Measurements from ENCODE around the gene SHH. TPM values are rescaled to one million over a fixed set of nuclear protein-coding genes. Genes with fewer than 3 reads are reported as not detected.
"Not testable (repeated sequence)": the region's sequence is repeated elsewhere in the genome, so short reads cannot be mapped to it uniquely, and the experiment has no call there.

SHH gene
- total RNA-seq, 2 donors from 2014 or later: 0.32 to 1.2 TPM

GRCh38 chr7:155842496-155843265, 30.4 kb upstream of the SHH start:
- WGBS: 86% methylated on average over 21 of the region's 21 CpGs
- Histone ChIP-seq H3K4me1 (replicated peaks) (no peaks in the 10 kb centered on the region), H3K36me3 (no peaks in the 10 kb centered on the region), H3K27me3 (replicated peaks; ENCODE audit: insufficient read depth) (peaks cover 2% of the 10 kb centered on the region), H3K4me3 (no peak overlapping the region), H3K9me3 (no peaks in the 10 kb centered on the region), H3K27ac (no peak overlapping the region)
- no peak for DNase-seq (ENCODE audit: low spot score)
- TF ChIP-seq CTCF (IDR thresholded peaks at IDR 0.05) (no peak), POLR2A (IDR thresholded peaks at IDR 0.05) (no peak), POLR2AphosphoS5 (IDR thresholded peaks at IDR 0.05) (no peak)
- intact Hi-C loops (cut with DNase I): no loop called here

GRCh38 chr7:155840909-155841308, 28.6 kb upstream of the SHH start:
- Histone ChIP-seq H3K4me1 (replicated peaks) (no peaks in the 10 kb centered on the region), H3K36me3 (no peaks in the 10 kb centered on the region), H3K4me3 (no peak overlapping the region), H3K27ac (no peak overlapping the region), H3K9me3 (no peaks in the 10 kb centered on the region), H3K27me3 (replicated peaks; ENCODE audit: insufficient read depth) (peaks cover 2% of the 10 kb centered on the region)
- TF ChIP-seq POLR2A (IDR thresholded peaks at IDR 0.05) (no peak), CTCF (IDR thresholded peaks at IDR 0.05) (no peak), POLR2AphosphoS5 (IDR thresholded peaks at IDR 0.05) (no peak)
- intact Hi-C loops (cut with DNase I): no loop called here
- 82% methylated on average over 8 of the region's 8 CpGs for WGBS
- DNase-seq (ENCODE audit: low spot score): no peak

GRCh38 chr7:155840262-155840885, 28.1 kb upstream of the SHH start:
- intact Hi-C loops (cut with DNase I): no loop called here
- TF ChIP-seq CTCF (IDR thresholded peaks at IDR 0.05) (no peak), POLR2AphosphoS5 (IDR thresholded peaks at IDR 0.05) (no peak)
- H3K9me3 ChIP-seq: no peaks in the 10 kb centered on the region
- no peak overlapping the region for H3K27ac ChIP-seq
- no peak for DNase-seq (ENCODE audit: low spot score)
- no peak overlapping the region for H3K4me3 ChIP-seq
- WGBS: 79% methylated on average over 21 of the region's 21 CpGs
- no peaks in the 10 kb centered on the region for H3K36me3 ChIP-seq
- H3K4me1 ChIP-seq (replicated peaks): no peaks in the 10 kb centered on the region
- H3K27me3 ChIP-seq (replicated peaks; ENCODE audit: insufficient read depth): peaks cover 2% of the 10 kb centered on the region

GRCh38 chr7:155839461-155839860, 27.2 kb upstream of the SHH start:
- H3K27me3 ChIP-seq (replicated peaks; ENCODE audit: insufficient read depth): peaks cover 2% of the 10 kb centered on the region
- no peak overlapping the region for H3K4me3 ChIP-seq
- H3K36me3 ChIP-seq: no peaks in the 10 kb centered on the region
- no peaks in the 10 kb centered on the region for H3K9me3 ChIP-seq
- WGBS: 67% methylated on average over 8 of the region's 8 CpGs
- H3K4me1 ChIP-seq (replicated peaks): no peaks in the 10 kb centered on the region
- TF ChIP-seq CTCF (IDR thresholded peaks at IDR 0.05) (no peak), POLR2A (IDR thresholded peaks at IDR 0.05) (no peak), POLR2AphosphoS5 (IDR thresholded peaks at IDR 0.05) (no peak)
- no peak for DNase-seq (ENCODE audit: low spot score)
- no peak overlapping the region for H3K27ac ChIP-seq
- intact Hi-C loops (cut with DNase I): no loop called here

GRCh38 chr7:155838312-155838711, 26.0 kb upstream of the SHH start:
- H3K36me3 ChIP-seq; H3K27ac ChIP-seq; H3K4me3 ChIP-seq; DNase-seq (ENCODE audit: low spot score); intact Hi-C loops (cut with DNase I); H3K9me3 ChIP-seq; H3K4me1 ChIP-seq (replicated peaks); H3K27me3 ChIP-seq (replicated peaks; ENCODE audit: insufficient read depth): not testable (repeated sequence)
- WGBS: 95% methylated on average over 12 of the region's 12 CpGs

Data from prostate gland (tissue), 2 donors.